ENCODE measurements around the gene SCNN1A.

DNA sequence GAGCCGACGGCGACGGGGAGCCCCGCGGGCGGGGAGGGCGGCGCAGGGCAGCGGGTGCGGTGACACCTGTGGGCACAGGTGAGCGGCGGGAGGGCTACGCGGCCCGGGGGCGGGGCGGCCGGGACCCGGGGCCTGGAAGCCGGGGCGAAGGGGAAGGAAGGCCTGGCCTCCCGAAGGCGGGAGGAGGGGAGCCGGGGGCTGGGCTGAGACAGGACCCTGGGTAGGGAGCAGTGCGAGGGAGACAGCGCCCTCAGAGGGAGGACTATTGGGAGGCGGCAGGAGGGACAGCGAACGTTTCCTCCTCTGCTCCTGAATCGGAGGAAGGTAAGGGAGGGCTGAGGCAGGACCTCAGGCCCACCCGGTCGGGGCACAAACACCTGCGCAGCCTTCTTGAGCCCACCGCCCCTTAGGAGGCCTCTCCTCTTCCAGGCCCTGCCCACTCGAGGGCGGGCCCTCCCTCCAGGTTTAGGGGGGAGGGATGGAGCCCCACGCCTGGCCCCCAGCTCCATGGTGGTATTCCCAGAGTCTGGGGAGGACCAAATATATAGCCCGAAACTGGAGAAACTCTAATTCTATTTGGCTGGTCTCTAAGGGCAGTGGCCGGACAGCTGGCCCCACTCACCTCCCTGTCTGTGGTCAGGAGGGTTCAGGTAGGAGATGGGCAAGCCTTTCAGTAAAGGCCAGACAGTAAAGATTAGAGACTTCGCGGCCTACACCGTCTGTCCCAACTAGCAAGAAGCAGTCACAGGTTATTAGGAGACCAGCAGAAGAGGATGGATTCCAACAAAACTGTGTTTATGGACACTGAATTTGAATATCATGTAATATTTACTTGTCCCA lies 64.4 kb downstream of the SCNN1A start:
- TF ChIP-seq, protein P1, sequence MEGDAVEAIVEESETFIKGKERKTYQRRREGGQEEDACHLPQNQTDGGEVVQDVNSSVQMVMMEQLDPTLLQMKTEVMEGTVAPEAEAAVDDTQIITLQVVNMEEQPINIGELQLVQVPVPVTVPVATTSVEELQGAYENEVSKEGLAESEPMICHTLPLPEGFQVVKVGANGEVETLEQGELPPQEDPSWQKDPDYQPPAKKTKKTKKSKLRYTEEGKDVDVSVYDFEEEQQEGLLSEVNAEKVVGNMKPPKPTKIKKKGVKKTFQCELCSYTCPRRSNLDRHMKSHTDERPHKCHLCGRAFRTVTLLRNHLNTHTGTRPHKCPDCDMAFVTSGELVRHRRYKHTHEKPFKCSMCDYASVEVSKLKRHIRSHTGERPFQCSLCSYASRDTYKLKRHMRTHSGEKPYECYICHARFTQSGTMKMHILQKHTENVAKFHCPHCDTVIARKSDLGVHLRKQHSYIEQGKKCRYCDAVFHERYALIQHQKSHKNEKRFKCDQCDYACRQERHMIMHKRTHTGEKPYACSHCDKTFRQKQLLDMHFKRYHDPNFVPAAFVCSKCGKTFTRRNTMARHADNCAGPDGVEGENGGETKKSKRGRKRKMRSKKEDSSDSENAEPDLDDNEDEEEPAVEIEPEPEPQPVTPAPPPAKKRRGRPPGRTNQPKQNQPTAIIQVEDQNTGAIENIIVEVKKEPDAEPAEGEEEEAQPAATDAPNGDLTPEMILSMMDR (IDR thresholded peaks at IDR 0.05), result no peak
- no peak for TF ChIP-seq POLR2A (IDR thresholded peaks at IDR 0.05)

Data from heart left ventricle (tissue), 13 donors.